ENCODE results near the gene DDIAS. TPM values are rescaled to one million over a fixed set of nuclear protein-coding genes. Genes with fewer than 3 reads are reported as not detected.

The DDIAS gene
- polyA plus RNA-seq, 6 donors from 2014 or later = 3.9 to 9.9 (median 7.8) TPM

DNA sequence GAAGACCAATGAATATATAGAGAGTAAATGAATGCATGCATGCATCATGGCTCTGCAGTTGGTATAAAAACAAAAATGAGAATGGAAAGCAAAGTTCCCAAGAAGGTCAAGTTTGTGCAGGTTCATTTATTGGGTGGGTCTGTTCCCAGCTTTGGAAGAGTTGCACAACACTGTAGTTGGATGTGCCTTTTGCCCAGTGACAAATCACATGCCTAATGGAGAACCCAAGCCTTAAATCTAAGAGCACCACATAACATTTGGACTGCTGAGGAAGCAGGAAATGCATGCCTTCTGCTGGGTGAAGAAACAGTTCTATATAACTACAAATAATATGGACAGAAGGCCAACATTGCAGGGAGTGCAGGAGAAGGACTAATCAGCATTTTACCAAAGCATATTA lies 31.9 kb upstream of the DDIAS start:
- ATAC-seq (ENCODE audit: low read depth in 2 of 2) = no peak
- Mint-ChIP-seq H3K4me1 (peaks cover 24 to 41% (median 36%) of the 10 kb centered on the region in 3 donors), H3K9me3 (no peaks in the 10 kb centered on the region), H3K4me3 (no peak overlapping the region), H3K27ac (peak overlapping the region in 1 of 6 donors; percentile 14), H3K27me3 (no peaks in the 10 kb centered on the region), H3K36me3 (no peaks in the 10 kb centered on the region)
- no peak for DNase-seq

DNA sequence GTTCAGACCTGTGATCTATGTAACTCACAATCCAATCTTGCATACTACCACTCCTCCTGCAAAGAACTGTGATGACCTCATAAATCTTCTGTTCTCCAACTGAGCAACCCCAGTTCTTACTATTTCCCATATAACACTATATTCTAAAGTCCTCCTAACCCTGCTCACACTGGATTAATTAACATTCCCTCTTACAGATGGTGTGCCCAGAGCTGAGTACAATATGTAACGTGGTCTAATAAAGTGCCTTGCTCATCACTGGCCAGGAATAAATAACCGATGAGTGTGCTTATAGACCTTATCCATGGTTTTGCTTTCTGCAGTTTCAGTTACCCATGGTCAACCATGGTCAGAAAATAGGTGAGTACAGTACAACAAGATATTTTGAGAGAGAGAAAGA lies 29.9 kb upstream of the DDIAS start:
- peaks cover 3 to 8% of the 10 kb centered on the region in 2 donors for H3K36me3 Mint-ChIP-seq
- peaks cover 0 to 2% (median under 1%) of the 10 kb centered on the region in 7 donors for H3K9me3 Mint-ChIP-seq
- DNase-seq = no peak
- H3K27me3 Mint-ChIP-seq = no peaks in the 10 kb centered on the region
- peaks cover 33 to 48% (median 46%) of the 10 kb centered on the region in 3 donors for H3K4me1 Mint-ChIP-seq
- no peak overlapping the region for H3K4me3 Mint-ChIP-seq
- H3K27ac Mint-ChIP-seq = peak overlapping the region in 1 of 6 donors; percentile 19
- ATAC-seq (ENCODE audit: low read depth in 2 of 2) = no peak

DNA sequence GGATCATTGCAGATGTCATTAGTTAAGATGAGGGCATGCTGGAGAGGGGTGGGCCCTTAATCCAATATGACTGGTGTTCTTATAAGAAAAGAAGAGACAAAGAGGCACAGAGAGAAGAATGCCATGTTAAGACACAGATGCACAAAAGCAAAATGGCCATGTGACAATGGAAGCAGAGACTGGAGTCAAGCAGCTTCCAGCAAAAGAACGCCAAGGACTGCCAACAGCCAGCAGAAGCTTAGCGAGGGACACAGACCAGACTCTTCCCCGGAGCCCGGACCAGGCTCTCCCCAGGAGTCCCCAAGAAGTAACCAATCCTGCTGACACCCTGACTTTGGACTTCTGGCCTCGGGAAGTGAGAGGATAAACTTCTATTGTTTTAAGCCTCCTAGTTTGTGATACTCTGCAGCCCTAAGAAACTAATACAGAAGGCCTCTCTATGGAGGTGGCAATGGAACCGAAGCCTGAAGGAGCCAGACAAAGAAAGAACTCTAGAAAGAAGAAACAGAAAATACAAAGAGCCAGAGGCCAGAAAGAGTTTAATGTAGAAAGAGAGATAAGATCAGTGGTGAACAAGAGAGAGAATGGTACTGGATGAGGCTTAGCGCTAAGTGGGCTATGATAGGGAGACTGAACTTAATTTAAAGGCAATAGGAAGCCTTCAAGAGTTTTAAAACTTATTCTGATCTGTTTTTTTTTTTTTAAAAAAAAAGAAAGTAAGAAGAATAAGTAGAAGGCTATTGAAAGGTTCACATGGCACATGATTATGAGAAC lies 29.0 kb upstream of the DDIAS start:
- H3K27ac Mint-ChIP-seq = peak overlapping the region in 5 of 6 donors; percentile 7 to 77 (median 15)
- ATAC-seq (ENCODE audit: low read depth in 2 of 2) = no peak

DNA sequence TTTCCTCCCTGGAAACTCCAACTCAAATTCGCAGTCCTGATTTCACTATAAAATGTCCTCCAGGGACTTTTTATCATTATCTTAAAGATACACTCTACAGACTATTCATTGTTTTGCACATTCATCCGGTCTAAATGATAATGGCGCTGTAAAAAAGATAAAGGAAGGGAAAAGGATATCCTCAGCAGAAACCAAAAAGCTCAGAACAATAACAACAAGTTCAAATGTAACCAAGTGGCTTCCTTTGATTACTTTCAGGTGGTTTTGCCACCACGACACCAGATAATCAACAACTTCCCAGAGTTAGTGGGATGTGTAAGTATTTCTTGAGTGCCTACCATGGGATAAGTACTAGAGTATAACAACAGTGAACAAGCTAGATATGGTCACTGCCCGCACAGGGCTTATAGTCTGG lies 27.6 kb upstream of the DDIAS start:
- DNase-seq (no peak), ATAC-seq (ENCODE audit: low read depth in 2 of 2) (no peak)
- Mint-ChIP-seq H3K4me3 (no peak overlapping the region), H3K27ac (no peak overlapping the region), H3K4me1 (peaks cover 28 to 44% (median 40%) of the 10 kb centered on the region in 3 donors), H3K27me3 (no peaks in the 10 kb centered on the region), H3K36me3 (peaks cover 12 to 17% of the 10 kb centered on the region in 2 donors), H3K9me3 (peaks cover 0 to 7% (median 3%) of the 10 kb centered on the region in 7 donors)

More for the DNA sequence above, 29.0 kb upstream of the DDIAS start:
- no peaks in the 10 kb centered on the region for H3K27me3 Mint-ChIP-seq
- peak overlapping the region in 1 of 8 donors; percentile 67 for H3K4me3 Mint-ChIP-seq
- peaks cover 0 to 7% (median 3%) of the 10 kb centered on the region in 7 donors for H3K9me3 Mint-ChIP-seq
- DNase-seq = no peak
- H3K4me1 Mint-ChIP-seq = peaks cover 34 to 45% (median 43%) of the 10 kb centered on the region in 3 donors
- peaks cover 8 to 12% of the 10 kb centered on the region in 2 donors for H3K36me3 Mint-ChIP-seq

DNA sequence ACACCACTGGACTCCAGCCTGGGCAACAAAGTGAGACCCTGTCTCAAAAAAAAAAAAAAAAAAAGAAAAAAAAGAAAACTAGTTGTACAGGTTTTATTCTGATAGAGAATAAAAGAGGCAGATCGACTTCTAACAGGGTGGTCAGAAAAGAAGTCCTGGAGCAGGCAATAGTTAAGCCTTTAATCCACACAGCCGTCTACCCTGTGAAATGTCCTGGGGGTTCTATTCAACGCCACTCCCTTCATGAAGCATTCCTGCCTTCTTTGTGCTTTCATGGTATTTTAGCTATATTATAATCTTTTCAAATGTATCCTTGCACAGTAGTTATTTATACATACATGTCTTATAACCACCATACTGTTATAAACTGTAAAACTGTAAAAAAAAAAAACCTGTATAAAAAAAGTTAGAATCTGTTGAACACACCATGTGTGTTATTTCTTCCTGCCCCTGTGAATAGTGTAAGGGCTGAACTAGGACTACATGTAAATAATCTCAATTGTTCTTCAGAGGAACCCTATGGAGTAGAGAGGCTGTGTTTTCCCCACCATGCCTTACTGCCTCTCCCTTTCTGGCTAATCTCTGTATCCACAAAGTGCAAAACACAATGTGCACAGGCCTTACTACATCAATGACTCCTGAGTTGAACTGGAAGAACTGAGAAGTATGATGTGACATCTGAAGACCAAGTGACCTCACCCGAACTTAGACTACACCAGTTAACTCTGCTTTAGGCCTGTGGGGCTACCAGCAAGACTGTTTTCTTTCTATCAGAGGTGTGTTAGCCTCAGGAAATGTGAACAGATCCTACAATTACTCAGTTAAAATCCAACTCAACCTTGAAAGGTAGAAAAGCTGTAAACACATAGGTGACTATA lies 26.7 kb upstream of the DDIAS start:
- Mint-ChIP-seq H3K9me3 (peaks cover 0 to 7% (median 3%) of the 10 kb centered on the region in 7 donors), H3K27ac (peak overlapping the region in 1 of 6 donors; percentile 30), H3K4me1 (peaks cover 24 to 38% (median 30%) of the 10 kb centered on the region in 3 donors), H3K4me3 (peak overlapping the region in 1 of 8 donors; percentile 31), H3K27me3 (no peaks in the 10 kb centered on the region), H3K36me3 (peaks cover 12 to 23% of the 10 kb centered on the region in 2 donors)
- no peak for ATAC-seq (ENCODE audit: low read depth in 2 of 2)
- DNase-seq = no peak

DNA sequence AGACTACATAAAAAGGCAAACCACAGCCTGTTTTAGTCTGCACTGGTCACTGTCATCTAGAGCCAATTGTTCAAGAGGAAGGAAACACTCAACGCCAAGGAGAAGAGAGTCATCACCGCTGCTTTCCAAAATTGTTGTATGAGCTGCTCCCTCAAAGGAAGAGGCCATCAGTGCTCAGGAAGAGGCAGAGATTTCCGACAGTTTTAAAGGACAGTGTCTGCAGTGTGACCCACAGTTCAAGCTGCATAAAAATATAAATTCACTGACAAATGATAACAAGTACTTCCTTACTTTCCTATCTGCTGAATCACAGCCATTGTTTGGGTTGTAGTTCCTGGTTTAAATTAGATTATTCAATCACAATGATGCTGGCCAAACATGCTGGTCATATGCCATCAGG lies 17.7 kb upstream of the DDIAS start:
- Mint-ChIP-seq H3K4me1 (peaks cover 11 to 26% (median 13%) of the 10 kb centered on the region in 3 donors), H3K4me3 (no peak overlapping the region), H3K27ac (peak overlapping the region in 1 of 6 donors; percentile 13), H3K9me3 (peaks cover 0 to 4% (median 0%) of the 10 kb centered on the region in 7 donors), H3K27me3 (no peaks in the 10 kb centered on the region), H3K36me3 (peaks cover 0 to 22% of the 10 kb centered on the region in 2 donors)
- DNase-seq (no peak), ATAC-seq (ENCODE audit: low read depth in 2 of 2) (no peak)

DNA sequence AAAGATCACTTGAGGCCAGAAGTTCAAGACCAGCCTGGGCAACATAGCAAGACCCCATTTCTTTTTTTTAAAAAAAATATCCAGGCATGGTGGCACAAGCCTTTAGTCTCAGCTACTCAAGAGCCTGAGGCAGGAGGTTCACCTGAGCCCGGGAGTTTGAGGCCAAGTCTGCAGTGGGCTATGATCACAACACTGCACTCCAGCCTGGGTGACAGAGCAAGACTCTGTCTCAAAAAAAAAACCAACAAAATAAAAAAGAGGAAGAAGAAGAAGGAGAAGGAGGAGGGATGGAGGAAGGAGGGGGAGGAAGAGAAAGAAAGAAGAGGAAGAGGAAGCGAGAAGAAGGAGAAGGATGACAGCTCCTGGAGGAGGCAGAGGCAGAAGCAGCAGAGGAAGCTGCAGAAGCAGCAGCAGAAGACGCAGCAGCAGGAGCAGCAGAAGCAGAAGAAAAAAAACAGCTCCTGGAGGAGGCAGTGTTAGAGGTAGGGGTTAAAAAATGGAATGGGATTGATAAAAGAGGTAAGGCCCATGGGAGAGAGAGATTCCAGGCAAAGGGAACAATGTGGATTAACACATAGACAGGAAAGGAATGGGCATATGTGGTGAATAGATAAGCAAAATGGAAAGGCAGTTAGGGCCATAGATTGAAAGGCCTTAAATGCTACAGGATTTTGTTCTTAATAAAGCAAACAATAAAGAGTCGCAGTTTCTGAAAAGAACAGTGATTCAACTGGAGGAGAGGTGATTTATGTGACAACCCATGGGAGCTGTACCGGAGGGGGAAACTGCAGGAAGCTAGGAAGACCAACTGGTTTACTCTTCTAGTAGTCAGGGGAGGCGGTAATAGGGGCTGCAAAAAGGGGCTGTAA lies 12.2 kb upstream of the DDIAS start:
- Mint-ChIP-seq H3K9me3 (no peaks in the 10 kb centered on the region), H3K36me3 (no peaks in the 10 kb centered on the region), H3K4me3 (no peak overlapping the region), H3K4me1 (peaks cover 7 to 19% (median 13%) of the 10 kb centered on the region in 3 donors), H3K27ac (no peak overlapping the region), H3K27me3 (no peaks in the 10 kb centered on the region)
- peak; percentile 84 to 87 for ATAC-seq (ENCODE audit: low read depth in 2 of 2)
- DNase-seq = peak; percentile 60

DNA sequence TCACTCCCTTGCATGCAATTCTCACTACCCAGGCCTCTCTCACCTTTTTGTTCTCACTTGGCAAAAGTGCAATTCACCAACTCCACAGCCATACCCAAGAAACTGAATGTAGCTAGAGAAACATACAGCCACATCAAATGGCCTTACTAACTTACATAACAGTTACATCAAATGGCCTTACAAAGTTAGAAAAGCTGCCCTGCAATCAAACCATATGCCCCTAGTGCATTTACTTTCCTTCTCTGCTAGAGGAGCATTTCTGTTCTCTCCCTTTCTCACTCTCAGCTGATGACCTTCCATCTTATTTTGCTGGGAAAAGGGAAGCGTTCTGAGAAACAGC lies 11.6 kb upstream of the DDIAS start:
- ATAC-seq (ENCODE audit: low read depth in 2 of 2) (no peak), DNase-seq (no peak)
- Mint-ChIP-seq H3K27me3 (no peaks in the 10 kb centered on the region), H3K4me3 (no peak overlapping the region), H3K9me3 (no peaks in the 10 kb centered on the region), H3K36me3 (no peaks in the 10 kb centered on the region), H3K27ac (no peak overlapping the region), H3K4me1 (peaks cover 7 to 19% (median 13%) of the 10 kb centered on the region in 3 donors)

DNA sequence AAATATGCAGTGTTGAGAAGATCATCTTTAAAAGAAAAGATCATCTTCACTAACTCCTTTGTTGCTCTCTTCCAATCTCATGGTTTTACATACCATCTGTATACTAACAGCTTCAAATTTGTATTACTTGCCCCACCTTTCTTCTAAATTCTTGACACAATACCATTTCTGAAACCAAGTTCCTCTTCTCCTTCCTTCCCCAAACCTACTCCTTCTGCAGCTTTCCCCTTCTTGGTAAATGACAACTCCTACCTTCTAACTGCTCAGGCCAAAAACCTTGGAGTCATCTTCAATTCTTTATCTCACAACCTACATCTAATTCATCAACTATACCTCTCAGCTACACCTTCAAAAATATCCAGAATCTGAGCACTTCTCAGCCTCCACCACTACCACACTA lies 10.6 kb upstream of the DDIAS start:
- Mint-ChIP-seq H3K4me3 (no peak overlapping the region), H3K4me1 (peaks cover 15 to 26% (median 21%) of the 10 kb centered on the region in 3 donors), H3K27ac (no peak overlapping the region), H3K36me3 (peaks cover 0 to 2% of the 10 kb centered on the region in 2 donors), H3K27me3 (no peaks in the 10 kb centered on the region), H3K9me3 (peaks cover 0 to 4% (median 2%) of the 10 kb centered on the region in 7 donors)
- ATAC-seq (ENCODE audit: low read depth in 2 of 2) (no peak), DNase-seq (no peak)

DNA sequence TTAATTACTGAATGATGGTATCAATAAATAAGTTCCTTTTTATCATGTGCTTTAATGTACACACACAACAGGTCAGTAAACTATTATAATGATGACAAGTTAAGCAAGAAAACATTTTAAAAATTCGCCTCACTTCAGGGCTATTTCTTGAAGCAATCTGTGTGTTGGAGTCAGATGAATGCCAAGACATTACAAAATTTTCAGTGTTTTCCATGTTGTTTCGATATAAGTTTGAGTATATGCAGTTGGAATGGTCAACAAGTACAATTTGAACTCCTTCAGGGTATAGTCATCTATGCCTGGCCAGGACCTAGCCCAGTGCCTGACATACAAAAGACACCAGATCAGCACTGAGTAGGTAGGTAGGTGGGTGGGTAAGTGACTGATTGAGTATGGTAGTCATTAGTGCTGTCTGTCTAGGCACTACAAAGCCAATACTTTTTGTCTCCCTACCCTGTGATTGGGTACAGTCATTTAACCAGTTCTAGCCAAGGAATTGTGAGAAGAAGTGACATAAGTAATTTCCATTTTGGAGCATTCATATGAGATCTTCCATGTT lies 8.8 kb upstream of the DDIAS start:
- peaks cover 0 to 10% (median 5%) of the 10 kb centered on the region in 7 donors for H3K9me3 Mint-ChIP-seq
- H3K27me3 Mint-ChIP-seq = no peaks in the 10 kb centered on the region
- no peak for DNase-seq
- no peak for ATAC-seq (ENCODE audit: low read depth in 2 of 2)
- H3K36me3 Mint-ChIP-seq = peaks cover 4 to 6% of the 10 kb centered on the region in 2 donors
- no peak overlapping the region for H3K4me3 Mint-ChIP-seq
- H3K4me1 Mint-ChIP-seq = peaks cover 20 to 41% (median 25%) of the 10 kb centered on the region in 3 donors
- H3K27ac Mint-ChIP-seq = peak overlapping the region in 5 of 6 donors; percentile 19 to 92 (median 81)

DNA sequence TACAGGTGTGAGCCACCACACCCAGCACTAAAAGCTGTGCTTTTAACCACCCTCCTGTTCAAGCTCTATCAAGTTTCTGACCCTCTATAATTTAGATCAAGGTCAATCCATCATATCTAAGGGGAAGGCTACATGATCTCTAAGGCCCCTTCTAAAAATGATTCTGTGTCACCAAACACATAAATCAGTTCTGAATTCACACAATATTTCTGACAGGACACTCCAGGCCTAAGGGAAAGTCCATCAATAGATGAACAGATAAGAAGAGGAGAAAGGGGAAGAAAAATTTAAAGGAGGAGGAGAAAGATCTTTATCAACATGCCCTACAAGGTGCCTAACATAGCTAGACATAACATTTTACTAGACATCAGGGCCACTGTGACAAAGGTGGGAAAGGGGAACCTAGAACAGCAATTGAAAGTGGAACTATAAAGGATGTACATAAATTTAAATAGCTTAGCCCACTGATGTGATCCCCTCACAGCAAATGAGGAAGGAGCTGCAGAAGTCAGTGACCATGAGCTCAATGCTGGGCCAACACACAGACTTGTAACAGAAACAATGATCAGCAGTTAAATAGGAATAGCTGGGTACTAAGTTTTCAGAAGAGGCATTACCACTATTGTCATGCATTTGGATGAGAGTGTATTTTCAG lies 6.0 kb upstream of the DDIAS start:
- peak overlapping the region; percentile 92 to 99 (median 97) for H3K27ac Mint-ChIP-seq
- ATAC-seq (ENCODE audit: low read depth in 2 of 2) (peak; percentile 71 to 72), DNase-seq (peak; percentile 79)
- peak overlapping the region; percentile 23 to 82 (median 70) for H3K4me3 Mint-ChIP-seq
- H3K4me1 Mint-ChIP-seq = peaks cover 42 to 62% (median 45%) of the 10 kb centered on the region in 3 donors
- H3K36me3 Mint-ChIP-seq = peaks cover 4 to 6% of the 10 kb centered on the region in 2 donors
- H3K27me3 Mint-ChIP-seq = no peaks in the 10 kb centered on the region
- H3K9me3 Mint-ChIP-seq = peaks cover 0 to 10% (median 5%) of the 10 kb centered on the region in 7 donors

DNA sequence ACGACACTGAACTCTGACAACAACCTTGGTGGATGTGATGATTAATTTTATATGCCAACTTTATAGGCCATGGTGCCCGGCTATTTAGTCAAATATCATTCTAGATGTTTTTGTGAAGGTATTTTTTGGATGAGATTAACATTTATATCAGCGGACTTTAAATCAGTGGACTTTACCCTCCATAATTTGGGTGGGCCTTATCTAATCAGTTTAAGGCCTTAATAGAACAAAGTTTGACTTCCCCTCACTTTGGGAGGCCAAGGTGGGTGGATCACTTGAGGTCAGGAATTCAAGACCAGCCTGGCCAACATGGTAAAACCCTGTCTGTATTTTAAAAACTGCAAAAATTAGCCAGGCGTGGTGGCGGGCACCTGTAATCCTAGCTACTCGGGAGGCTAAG lies 5.4 kb upstream of the DDIAS start:
- H3K36me3 Mint-ChIP-seq = peaks cover 4 to 6% of the 10 kb centered on the region in 2 donors
- no peak for DNase-seq
- peaks cover 0 to 10% (median 5%) of the 10 kb centered on the region in 7 donors for H3K9me3 Mint-ChIP-seq
- peak overlapping the region; percentile 92 to 99 (median 97) for H3K27ac Mint-ChIP-seq
- H3K27me3 Mint-ChIP-seq = no peaks in the 10 kb centered on the region
- peaks cover 47 to 62% (median 49%) of the 10 kb centered on the region in 3 donors for H3K4me1 Mint-ChIP-seq
- no peak for ATAC-seq (ENCODE audit: low read depth in 2 of 2)
- peak overlapping the region in 7 of 8 donors; percentile 23 to 82 (median 64) for H3K4me3 Mint-ChIP-seq
